ENCODE data around the gene EFTUD2. TPM values are rescaled to one million over a fixed set of nuclear protein-coding genes. Genes with fewer than 3 reads are reported as not detected.

EFTUD2 gene
- total RNA-seq, 6 experiments from 2014 or later = 117 to 129 (median 122) TPM

DNA sequence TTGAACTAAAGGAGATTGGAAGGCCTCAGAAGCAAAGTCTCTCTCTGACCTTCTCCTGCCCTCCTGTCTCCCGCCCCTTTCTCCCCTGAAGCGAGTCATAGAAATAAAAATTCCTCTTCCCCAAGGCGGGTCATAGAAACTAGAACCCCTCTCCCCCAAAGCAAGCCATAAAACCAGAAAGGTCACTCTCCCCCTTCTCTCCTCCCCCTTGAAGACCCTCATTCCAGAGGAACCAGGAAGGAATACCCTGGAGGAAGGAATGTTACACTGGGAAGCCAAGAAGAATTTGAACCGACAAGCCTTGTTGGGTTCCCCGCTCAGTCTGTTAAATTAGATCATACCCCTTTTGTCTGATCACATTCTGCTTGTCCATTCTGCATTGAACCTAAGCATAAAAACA is 66.4 kb downstream of the EFTUD2 start:
- H3K36me3 Mint-ChIP-seq (ENCODE audit: low read depth) = peaks cover 6% of the 10 kb centered on the region; the same call in 1 of the 2 replicates
- peaks cover 6% of the 10 kb centered on the region; the same call in 1 of the 2 replicates for H3K27me3 Mint-ChIP-seq (ENCODE audit: insufficient read depth)
- H3K27ac Mint-ChIP-seq = no peak overlapping the region

DNA sequence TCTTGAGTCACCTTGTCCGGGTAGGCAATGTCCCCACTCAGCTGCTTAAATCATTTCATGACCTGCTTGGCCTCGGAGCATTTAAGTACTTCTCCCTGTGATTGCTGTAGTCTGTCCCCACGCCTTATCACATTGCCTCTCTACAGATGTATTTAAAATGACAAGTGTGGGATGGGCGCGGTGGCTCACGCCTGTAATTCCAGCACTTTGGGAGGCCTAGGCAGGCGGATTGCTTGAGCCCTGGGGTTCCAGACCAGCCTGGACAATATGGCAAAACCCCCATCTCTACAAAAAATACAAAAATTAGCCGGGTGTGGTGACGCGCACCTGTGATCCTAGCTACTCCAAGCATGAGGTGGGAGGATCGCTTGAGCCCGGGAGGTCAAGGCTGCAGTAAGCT is 67.9 kb downstream of the EFTUD2 start:
- Mint-ChIP-seq H3K27me3 (ENCODE audit: insufficient read depth) (peaks cover 5% of the 10 kb centered on the region; the same call in 1 of the 2 replicates), H3K27ac (no peak overlapping the region), H3K4me1 (ENCODE audit: low read depth) (peaks cover 26% of the 10 kb centered on the region), H3K9me3 (no peaks in the 10 kb centered on the region), H3K4me3 (no peak overlapping the region; the same call in 1 of the 2 replicates), H3K36me3 (ENCODE audit: low read depth) (peaks cover 17% of the 10 kb centered on the region)
- no peak for DNase-seq
- TF ChIP-seq, protein P1, sequence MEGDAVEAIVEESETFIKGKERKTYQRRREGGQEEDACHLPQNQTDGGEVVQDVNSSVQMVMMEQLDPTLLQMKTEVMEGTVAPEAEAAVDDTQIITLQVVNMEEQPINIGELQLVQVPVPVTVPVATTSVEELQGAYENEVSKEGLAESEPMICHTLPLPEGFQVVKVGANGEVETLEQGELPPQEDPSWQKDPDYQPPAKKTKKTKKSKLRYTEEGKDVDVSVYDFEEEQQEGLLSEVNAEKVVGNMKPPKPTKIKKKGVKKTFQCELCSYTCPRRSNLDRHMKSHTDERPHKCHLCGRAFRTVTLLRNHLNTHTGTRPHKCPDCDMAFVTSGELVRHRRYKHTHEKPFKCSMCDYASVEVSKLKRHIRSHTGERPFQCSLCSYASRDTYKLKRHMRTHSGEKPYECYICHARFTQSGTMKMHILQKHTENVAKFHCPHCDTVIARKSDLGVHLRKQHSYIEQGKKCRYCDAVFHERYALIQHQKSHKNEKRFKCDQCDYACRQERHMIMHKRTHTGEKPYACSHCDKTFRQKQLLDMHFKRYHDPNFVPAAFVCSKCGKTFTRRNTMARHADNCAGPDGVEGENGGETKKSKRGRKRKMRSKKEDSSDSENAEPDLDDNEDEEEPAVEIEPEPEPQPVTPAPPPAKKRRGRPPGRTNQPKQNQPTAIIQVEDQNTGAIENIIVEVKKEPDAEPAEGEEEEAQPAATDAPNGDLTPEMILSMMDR (IDR thresholded peaks at IDR 0.05) = no peak

More for the DNA sequence above, 66.4 kb downstream of the EFTUD2 start:
- Mint-ChIP-seq H3K9me3 (no peaks in the 10 kb centered on the region), H3K4me1 (ENCODE audit: low read depth) (peaks cover 11% of the 10 kb centered on the region), H3K4me3 (no peak overlapping the region)
- DNase-seq = no peak
- TF ChIP-seq, protein P1 (IDR thresholded peaks at IDR 0.05) = 0 out of 2 replicates have a peak, but pooled peaks have one; percentile 25

- Mint-ChIP-seq H3K9me3 (no peaks in the 10 kb centered on the region), H3K27ac (peak overlapping the region; percentile 88), H3K36me3 (ENCODE audit: low read depth) (peaks cover 17% of the 10 kb centered on the region), H3K27me3 (ENCODE audit: insufficient read depth) (peaks cover 5% of the 10 kb centered on the region; the same call in 1 of the 2 replicates), H3K4me1 (ENCODE audit: low read depth) (peaks cover 28% of the 10 kb centered on the region), H3K4me3 (peak overlapping the region; percentile 91)
- DNase-seq = no peak
- TF ChIP-seq, protein P1 (IDR thresholded peaks at IDR 0.05) = no peak
These were observed 68.6 kb downstream of the EFTUD2 start for GRCh38 chr17:44830359-44831288.

- Mint-ChIP-seq H3K27me3 (ENCODE audit: insufficient read depth) (peaks cover 3% of the 10 kb centered on the region; the same call in 1 of the 2 replicates), H3K36me3 (ENCODE audit: low read depth) (peaks cover 17% of the 10 kb centered on the region), H3K9me3 (no peaks in the 10 kb centered on the region), H3K27ac (peak within 1 kb of the TSS; percentile 88), H3K4me1 (ENCODE audit: low read depth) (peaks cover 28% of the 10 kb centered on the region), H3K4me3 (peak within 1 kb of the TSS; percentile 94)
- TF ChIP-seq, protein P1 (IDR thresholded peaks at IDR 0.05) = no peak
- DNase-seq = no peak
These were observed 69.5 kb downstream of the EFTUD2 start, which contains the start of gene GJC1 for GRCh38 chr17:44829523-44830358. GJC1 (minus strand) TSS chr17:44830287; CDS start chr17:44805817, 24,470 bp downstream.

GRCh38 chr17:44828919-44829522 is 70.2 kb downstream of the EFTUD2 start:
- Mint-ChIP-seq H3K9me3 (no peaks in the 10 kb centered on the region), H3K4me1 (ENCODE audit: low read depth) (peaks cover 34% of the 10 kb centered on the region), H3K4me3 (peak overlapping the region; percentile 94), H3K27me3 (ENCODE audit: insufficient read depth) (peaks cover 3% of the 10 kb centered on the region; the same call in 1 of the 2 replicates), H3K27ac (peak overlapping the region; percentile 85), H3K36me3 (ENCODE audit: low read depth) (peaks cover 21% of the 10 kb centered on the region)
- DNase-seq = no peak
- TF ChIP-seq, protein P1 (IDR thresholded peaks at IDR 0.05) = no peak

Data from HFFc6 (cell line).